Heart right ventricle (tissue), 16 donors: ENCODE measurements around the gene ASCL5. TPM values are rescaled to one million over a fixed set of nuclear protein-coding genes. Genes with fewer than 3 reads are reported as not detected.

Experiments used
- ATAC-seq, 8 donors: fragments of 200-7000 bp; cut with Tn5 transposase; one replicate each; pipeline ENCODE4 v1.9.1; 2020; ENCODE audit warnings: mild to moderate bottlenecking in 8 of 8, moderate library complexity in 8 of 8, moderate number of reproducible peaks in 1 of 8
- DNase-seq, 2 donors: peaks; one replicate each; pipeline ENCODE4 v3.0.0-alpha.2; 2020
- H3K27ac ChIP-seq, 10 donors: fragments of 200-600 bp; sonication (generic) in 2 of 10; one replicate each; pipeline versions ENCODE4 v1.5.0 to v1.8.0; 2020 to 2022; ENCODE audit warnings: mild to moderate bottlenecking in 3 of 10
- H3K27me3 ChIP-seq, 7 donors: fragments of 200-600 bp; one replicate each; pipeline ENCODE4 v1.8.0; 2021 to 2022; ENCODE audit warnings: mild to moderate bottlenecking in 2 of 7
- H3K36me3 ChIP-seq, 9 donors: fragments of 200-600 bp; sonication (generic) in 1 of 9; one replicate each; pipeline versions ENCODE4 v1.5.0 to v1.8.0; 2020 to 2022; ENCODE audit warnings: mild to moderate bottlenecking in 2 of 9
- H3K4me1 ChIP-seq, 9 donors: fragments of 200-600 bp; sonication (generic) in 1 of 9; one replicate each; pipeline versions ENCODE4 v1.5.0 to v1.8.0; 2020 to 2022; ENCODE audit warnings: mild to moderate bottlenecking in 4 of 9
- H3K4me3 ChIP-seq, 10 donors: fragments of 200-600 bp; sonication (generic) in 2 of 10; one replicate each; pipeline versions ENCODE4 v1.5.0 to v1.8.0; 2020 to 2022; ENCODE audit warnings: mild to moderate bottlenecking in 7 of 10, moderate library complexity in 2 of 10
- H3K9me3 ChIP-seq, 11 donors: fragments of 200-600 bp in 10 of 11; sonication (generic) in 2 of 11; one replicate each; pipeline versions ENCODE4 v1.5.0 to v1.8.0; 2013 to 2022; ENCODE audit warnings: mild to moderate bottlenecking in 2 of 11, control low read depth in 1 of 11, moderate library complexity in 1 of 11
- WGBS, 2 donors: extraction: QIAGEN DNeasy Blood & Tissue Kit; methylation state at CpG; one replicate each; pipeline ENCODE4 v1.1.7; 2013; ENCODE audit warnings: inconsistent platforms in 1 of 2; 5-methylcytosine and 5-hydroxymethylcytosine counted together
- intact Hi-C, 10 donors: fragments of 100-400 bp; cut with DNase I; formaldehyde crosslinking; loops; one replicate each; pipeline versions ENCODE4 v1.11.1 to v1.14.2; 2022
- polyA plus RNA-seq, 2 donors: library from polyadenylated mRNA; stranded (reverse); fragments of 200-250 nt; gene quantifications; one replicate each; pipeline ENCODE4 v1.2.3, GENCODE V29; 2013
- total RNA-seq, 10 donors: library from RNA; stranded (reverse); fragmentation: NEBNext Ultra II Directional in 3 of 10; extraction: Animal tissue kit (Norgen Biotek cat#: 25700) in 3 of 10; gene quantifications; one replicate each; pipeline versions ENCODE4 v1.2.1 to v1.2.4, GENCODE V29; 2021 to 2023
- TF ChIP-seq, protein P1 (sequence below), 9 donors: fragments of 200-600 bp; sonication (generic) in 2 of 9; IDR thresholded peaks; one replicate each; pipeline versions ENCODE4 v1.5.0 to v1.8.0; 2021 to 2022; ENCODE audit warnings: antibody characterized with exemption in 9 of 9, mild to moderate bottlenecking in 5 of 9, moderate library complexity in 1 of 9
- donor health status: Arrhythmogenic right ventricular cardiomyopathy.
- donor health status: ischemic (EF 13 %, LVEDD 7.1; RV severe dilation, severe dysfunction).
- donor health status: healthy with polysubstance abuse.
- donor health status: DM: no; HTN: yes; CAD: no.
- donor health status: DM: no; HTN: no; CAD: no.
- donor health status: ischemic (EF 25% LVEDD 6.9; RV normal size, moderate dysfunction).
- donor health status: ischemic (EF 25% LVEDD 5.7; RV mildly dilated, moderate dysfunction).
- donor health status: healthy.
- donor health status: DM: yes; HTN: yes; CAD: no.
- donor health status: Ischemic cardiomyopathy.
- donor health status: ischemic (EF 35%, LVEDD 5.7; RV mildly dilated, moderate dysfunction).
- donor health status: nonischemic (EF 11% LVEDD 7.7; RV severe dilation, severe dysfunction).
- donor health status: DM: yes; HTN: yes; CAD: no.
- donor health status: PGD.
- donor health status: ischemic (EF 29% LVEDD 5.4; RV normal size, mild dysfunction).
- donor health status: nonischemic (EF 23%, LVEDD 6.1; RV moderate dilation, normal function).

Gene ASCL5
- total and polyA plus RNA-seq, 12 donors: not detected

DNA sequence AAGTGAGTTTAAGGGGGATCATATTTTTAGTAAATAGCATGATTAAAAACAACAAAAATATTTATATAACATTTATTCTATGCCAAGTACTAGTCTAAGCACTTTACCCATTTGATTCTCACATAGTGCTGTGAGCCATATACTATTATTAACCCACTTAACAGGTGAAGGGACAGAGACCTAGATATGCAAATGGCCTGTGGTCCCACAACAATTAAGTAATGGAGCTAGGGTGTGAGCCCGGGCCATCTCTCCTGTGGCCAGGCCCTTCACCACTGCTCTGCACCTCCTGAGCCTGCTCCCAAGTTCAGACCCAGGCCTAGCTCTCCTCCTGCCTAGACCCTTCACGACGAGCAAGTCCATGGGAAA, 537 bp downstream of the ASCL5 start:
- H3K9me3 ChIP-seq: no peaks in the 10 kb centered on the region
- intact Hi-C loops: no loop called here
- TF ChIP-seq, protein P1, sequence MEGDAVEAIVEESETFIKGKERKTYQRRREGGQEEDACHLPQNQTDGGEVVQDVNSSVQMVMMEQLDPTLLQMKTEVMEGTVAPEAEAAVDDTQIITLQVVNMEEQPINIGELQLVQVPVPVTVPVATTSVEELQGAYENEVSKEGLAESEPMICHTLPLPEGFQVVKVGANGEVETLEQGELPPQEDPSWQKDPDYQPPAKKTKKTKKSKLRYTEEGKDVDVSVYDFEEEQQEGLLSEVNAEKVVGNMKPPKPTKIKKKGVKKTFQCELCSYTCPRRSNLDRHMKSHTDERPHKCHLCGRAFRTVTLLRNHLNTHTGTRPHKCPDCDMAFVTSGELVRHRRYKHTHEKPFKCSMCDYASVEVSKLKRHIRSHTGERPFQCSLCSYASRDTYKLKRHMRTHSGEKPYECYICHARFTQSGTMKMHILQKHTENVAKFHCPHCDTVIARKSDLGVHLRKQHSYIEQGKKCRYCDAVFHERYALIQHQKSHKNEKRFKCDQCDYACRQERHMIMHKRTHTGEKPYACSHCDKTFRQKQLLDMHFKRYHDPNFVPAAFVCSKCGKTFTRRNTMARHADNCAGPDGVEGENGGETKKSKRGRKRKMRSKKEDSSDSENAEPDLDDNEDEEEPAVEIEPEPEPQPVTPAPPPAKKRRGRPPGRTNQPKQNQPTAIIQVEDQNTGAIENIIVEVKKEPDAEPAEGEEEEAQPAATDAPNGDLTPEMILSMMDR (IDR thresholded peaks at IDR 0.05): no peak
- H3K4me1 ChIP-seq: no peaks in the 10 kb centered on the region
- no peak overlapping the region for H3K4me3 ChIP-seq
- no peak for DNase-seq
- WGBS, 2 donors: 73 to 80% methylated on average over 3 of the region's 3 CpGs
- peaks cover 0 to 32% (median 12%) of the 10 kb centered on the region in 7 donors for H3K27me3 ChIP-seq
- H3K27ac ChIP-seq: no peak overlapping the region
- H3K36me3 ChIP-seq: no peaks in the 10 kb centered on the region
- no peak for ATAC-seq

DNA sequence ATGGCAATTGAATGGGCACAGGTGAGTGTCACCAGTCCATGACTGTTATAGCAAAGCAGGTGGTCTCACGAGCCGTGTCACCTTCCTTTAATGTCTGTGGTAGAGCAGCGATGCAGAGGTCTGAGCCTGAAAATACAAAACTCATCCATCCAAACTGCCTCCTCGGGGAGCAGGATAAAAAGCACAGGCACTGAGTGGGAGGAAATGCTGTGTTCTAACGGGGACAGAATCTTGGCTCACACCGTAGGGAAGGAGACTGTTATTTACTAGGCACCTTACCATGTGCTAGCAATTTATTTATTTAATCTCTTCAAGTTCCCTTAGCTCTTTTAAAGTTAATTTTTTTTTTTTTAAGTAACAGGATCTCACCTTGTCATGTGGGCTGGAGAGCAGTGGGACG, 1.2 kb downstream of the ASCL5 start:
- no peaks in the 10 kb centered on the region for H3K9me3 ChIP-seq
- no peak overlapping the region for H3K4me3 ChIP-seq
- H3K36me3 ChIP-seq: no peaks in the 10 kb centered on the region
- WGBS, 2 donors: 58 to 73% methylated on average over 7 of the region's 7 CpGs
- TF ChIP-seq, protein P1 (IDR thresholded peaks at IDR 0.05): no peak
- no peak for DNase-seq
- intact Hi-C loops: no loop called here
- ATAC-seq: peak in 1 of 8 donors; percentile 46
- no peak overlapping the region for H3K27ac ChIP-seq
- H3K4me1 ChIP-seq: no peaks in the 10 kb centered on the region
- peaks cover 0 to 38% (median 12%) of the 10 kb centered on the region in 7 donors for H3K27me3 ChIP-seq

DNA sequence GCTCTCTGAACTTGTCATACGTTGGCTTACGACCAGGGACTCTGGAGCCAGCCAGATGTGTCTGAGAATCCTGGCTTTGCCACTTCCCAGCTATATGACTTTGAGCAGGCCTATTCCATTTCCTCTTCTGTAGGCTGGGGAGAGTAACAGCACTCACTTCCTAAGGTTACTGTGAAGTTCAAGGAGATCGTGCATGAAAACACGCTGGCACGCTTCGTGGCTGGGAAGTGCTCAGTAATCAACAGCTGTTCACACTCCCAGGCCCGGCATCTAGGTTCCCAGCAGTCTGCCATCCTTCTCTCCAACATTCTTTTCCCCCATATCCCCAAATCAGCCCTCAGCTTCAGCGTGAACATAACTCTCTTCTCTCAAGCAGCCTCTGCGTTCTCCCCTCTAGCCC, 2.0 kb downstream of the ASCL5 start:
- Histone ChIP-seq H3K27ac (no peak overlapping the region), H3K4me1 (peaks cover 0 to 2% (median 0%) of the 10 kb centered on the region in 9 donors), H3K9me3 (no peaks in the 10 kb centered on the region), H3K36me3 (no peaks in the 10 kb centered on the region), H3K27me3 (peaks cover 0 to 39% (median 12%) of the 10 kb centered on the region in 7 donors), H3K4me3 (no peak overlapping the region)
- no peak for ATAC-seq
- WGBS, 2 donors: 58 to 73% methylated on average over 9 of the region's 9 CpGs
- TF ChIP-seq, protein P1 (IDR thresholded peaks at IDR 0.05): no peak
- intact Hi-C loops: no loop called here
- no peak for DNase-seq

DNA sequence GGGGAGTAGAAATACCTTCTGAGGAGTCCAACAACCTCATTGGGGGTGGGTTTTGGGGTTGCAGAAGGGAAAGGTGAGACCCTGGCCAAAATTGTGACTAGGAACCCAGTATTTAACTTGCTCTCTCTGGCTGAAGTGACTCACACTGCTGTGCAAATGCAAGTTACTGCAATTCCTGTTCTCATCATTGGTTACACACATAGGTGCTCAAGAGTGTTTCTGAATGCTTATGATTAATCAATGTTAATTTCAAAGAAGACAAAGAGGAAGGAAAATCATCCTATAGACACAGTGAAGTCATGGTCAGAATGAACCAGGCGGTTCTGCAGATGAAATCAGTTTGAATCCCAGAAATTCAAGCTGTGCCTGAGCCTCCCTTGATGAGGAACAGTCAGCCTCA, 3.1 kb downstream of the ASCL5 start:
- no peaks in the 10 kb centered on the region for H3K9me3 ChIP-seq
- ATAC-seq: no peak
- TF ChIP-seq, protein P1 (IDR thresholded peaks at IDR 0.05): no peak
- peaks cover 0 to 46% (median 18%) of the 10 kb centered on the region in 7 donors for H3K27me3 ChIP-seq
- intact Hi-C loops: no loop called here
- WGBS, 2 donors: 91 to 96% methylated on average over 1 of the region's 1 CpG
- H3K4me3 ChIP-seq: no peak overlapping the region
- H3K4me1 ChIP-seq: peaks cover 0 to 10% (median 3%) of the 10 kb centered on the region in 9 donors
- no peak overlapping the region for H3K27ac ChIP-seq
- no peak for DNase-seq
- H3K36me3 ChIP-seq: no peaks in the 10 kb centered on the region
